WERI-Rb-1 (cell line): ENCODE measurements around the gene RAB39B.

ENCODE experiments used
- DNase-seq: peaks from one replicate; pipeline ENCODE4 v3.0.0-alpha.2; 2020
- H3K27ac ChIP-seq: fragments of 250-450 bp; sonication (Bioruptor Pico); 2 replicates; pipeline ENCODE4 v1.5.1; 2020; ENCODE audit warnings: mild to moderate bottlenecking, moderate library complexity
- H3K27me3 ChIP-seq: fragments of 250-450 bp; sonication (Bioruptor Pico); 2 replicates; pipeline ENCODE4 v1.5.1; 2021; ENCODE audit warnings: mild to moderate bottlenecking, low read depth, moderate library complexity; ENCODE audit not compliant: insufficient read depth, severe bottlenecking
- H3K36me3 ChIP-seq: fragments of 250-450 bp; sonication (Bioruptor Pico); 2 replicates; pipeline ENCODE4 v1.5.1; 2020; ENCODE audit warnings: mild to moderate bottlenecking, moderate library complexity
- H3K4me3 ChIP-seq: 2 replicates; pipeline ENCODE4 v1.5.1; 2011; ENCODE audit warnings: low read depth, mild to moderate bottlenecking, control low read depth, low read length
- H3K9me3 ChIP-seq: fragments of 250-450 bp; sonication (Bioruptor Pico); 2 replicates; pipeline ENCODE4 v1.5.1; 2021; ENCODE audit warnings: mild to moderate bottlenecking, moderate library complexity; ENCODE audit not compliant: severe bottlenecking
- TF ChIP-seq, protein P1 (sequence below): IDR thresholded peaks from 2 replicates; pipeline ENCODE4 v1.5.1; 2011; ENCODE audit warnings: low read depth, mild to moderate bottlenecking, control low read depth, inconsistent platforms, low read length

Gene RAB39B

DNA sequence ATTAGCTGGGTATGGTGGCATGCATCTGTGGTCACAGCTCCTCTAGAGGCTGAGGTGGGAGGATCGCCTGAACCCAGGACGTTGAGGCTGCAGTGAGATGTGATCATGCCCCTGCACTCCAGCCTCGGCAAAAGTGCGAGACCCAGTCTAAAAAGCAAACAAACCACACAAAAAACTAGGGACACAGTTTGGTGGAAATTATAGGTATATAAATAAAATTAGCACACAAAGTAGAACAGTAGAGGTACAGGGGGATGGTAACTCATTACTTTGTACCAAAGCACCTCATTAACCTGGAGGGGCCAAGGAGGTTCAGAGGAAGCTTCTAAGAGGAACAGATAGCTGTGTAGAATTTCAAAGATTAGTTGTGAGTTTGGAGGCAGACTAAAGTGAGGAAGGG lies 42.9 kb downstream of the RAB39B start:
- no peaks in the 10 kb centered on the region for H3K9me3 ChIP-seq
- peaks cover 47% of the 10 kb centered on the region for H3K36me3 ChIP-seq
- no peak for DNase-seq
- H3K27me3 ChIP-seq, result peaks cover 9% of the 10 kb centered on the region
- TF ChIP-seq, protein P1, sequence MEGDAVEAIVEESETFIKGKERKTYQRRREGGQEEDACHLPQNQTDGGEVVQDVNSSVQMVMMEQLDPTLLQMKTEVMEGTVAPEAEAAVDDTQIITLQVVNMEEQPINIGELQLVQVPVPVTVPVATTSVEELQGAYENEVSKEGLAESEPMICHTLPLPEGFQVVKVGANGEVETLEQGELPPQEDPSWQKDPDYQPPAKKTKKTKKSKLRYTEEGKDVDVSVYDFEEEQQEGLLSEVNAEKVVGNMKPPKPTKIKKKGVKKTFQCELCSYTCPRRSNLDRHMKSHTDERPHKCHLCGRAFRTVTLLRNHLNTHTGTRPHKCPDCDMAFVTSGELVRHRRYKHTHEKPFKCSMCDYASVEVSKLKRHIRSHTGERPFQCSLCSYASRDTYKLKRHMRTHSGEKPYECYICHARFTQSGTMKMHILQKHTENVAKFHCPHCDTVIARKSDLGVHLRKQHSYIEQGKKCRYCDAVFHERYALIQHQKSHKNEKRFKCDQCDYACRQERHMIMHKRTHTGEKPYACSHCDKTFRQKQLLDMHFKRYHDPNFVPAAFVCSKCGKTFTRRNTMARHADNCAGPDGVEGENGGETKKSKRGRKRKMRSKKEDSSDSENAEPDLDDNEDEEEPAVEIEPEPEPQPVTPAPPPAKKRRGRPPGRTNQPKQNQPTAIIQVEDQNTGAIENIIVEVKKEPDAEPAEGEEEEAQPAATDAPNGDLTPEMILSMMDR, result no peak
- H3K4me3 ChIP-seq, result no peak overlapping the region
- no peak overlapping the region for H3K27ac ChIP-seq

GRCh38 chrX:155218777-155219176 lies 45.5 kb downstream of the RAB39B start:
- Histone ChIP-seq H3K4me3 (no peak overlapping the region), H3K9me3 (no peaks in the 10 kb centered on the region), H3K27me3 (peaks cover 4% of the 10 kb centered on the region), H3K36me3 (peaks cover 35% of the 10 kb centered on the region), H3K27ac (no peak overlapping the region)
- TF ChIP-seq, protein P1, result no peak
- DNase-seq, result no peak

DNA sequence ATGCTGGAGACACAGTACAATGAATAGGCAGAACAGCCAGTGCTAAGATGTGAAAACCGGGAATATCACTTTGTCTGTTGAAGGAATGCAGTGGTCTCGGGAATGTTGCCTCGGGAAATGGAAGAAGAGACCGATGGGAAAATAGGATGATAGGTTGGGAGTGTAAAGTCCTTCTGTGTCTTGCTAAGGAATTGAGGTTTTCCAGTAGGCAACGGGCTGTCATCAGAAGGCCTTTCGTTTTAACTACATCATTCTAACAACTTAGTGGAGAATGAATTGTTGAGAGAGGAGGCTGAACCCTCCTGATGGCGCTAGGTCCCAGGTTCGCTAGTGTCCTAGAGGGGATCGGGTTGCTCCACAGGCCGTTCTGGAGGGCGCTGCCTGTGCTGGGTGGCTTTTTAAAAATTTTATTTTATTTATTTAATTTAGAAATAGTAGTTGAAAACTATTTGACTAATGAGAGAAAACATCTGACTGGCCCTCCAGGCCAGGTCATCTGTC lies 47.3 kb downstream of the RAB39B start:
- Histone ChIP-seq H3K4me3 (peak overlapping the region; percentile 92), H3K27ac (peak overlapping the region; percentile 98), H3K36me3 (peaks cover 26% of the 10 kb centered on the region), H3K9me3 (no peaks in the 10 kb centered on the region), H3K27me3 (peaks cover 4% of the 10 kb centered on the region)
- TF ChIP-seq, protein P1, result no peak
- DNase-seq, result no peak

- Histone ChIP-seq H3K27me3 (no peaks in the 10 kb centered on the region), H3K27ac (peak within 1 kb of the TSS; percentile 98), H3K9me3 (no peaks in the 10 kb centered on the region), H3K36me3 (peaks cover 19% of the 10 kb centered on the region), H3K4me3 (peak within 1 kb of the TSS; percentile 92)
- DNase-seq, result peak; percentile 98
- TF ChIP-seq, protein P1, result peak; percentile 64
These were observed 47.9 kb downstream of the RAB39B start, which contains the start of gene VBP1 for GRCh38 chrX:155216179-155216939. Gene VBP1 (plus strand): TSS chrX:155216460. CDS start chrX:155216483, 23 bp downstream.

DNA sequence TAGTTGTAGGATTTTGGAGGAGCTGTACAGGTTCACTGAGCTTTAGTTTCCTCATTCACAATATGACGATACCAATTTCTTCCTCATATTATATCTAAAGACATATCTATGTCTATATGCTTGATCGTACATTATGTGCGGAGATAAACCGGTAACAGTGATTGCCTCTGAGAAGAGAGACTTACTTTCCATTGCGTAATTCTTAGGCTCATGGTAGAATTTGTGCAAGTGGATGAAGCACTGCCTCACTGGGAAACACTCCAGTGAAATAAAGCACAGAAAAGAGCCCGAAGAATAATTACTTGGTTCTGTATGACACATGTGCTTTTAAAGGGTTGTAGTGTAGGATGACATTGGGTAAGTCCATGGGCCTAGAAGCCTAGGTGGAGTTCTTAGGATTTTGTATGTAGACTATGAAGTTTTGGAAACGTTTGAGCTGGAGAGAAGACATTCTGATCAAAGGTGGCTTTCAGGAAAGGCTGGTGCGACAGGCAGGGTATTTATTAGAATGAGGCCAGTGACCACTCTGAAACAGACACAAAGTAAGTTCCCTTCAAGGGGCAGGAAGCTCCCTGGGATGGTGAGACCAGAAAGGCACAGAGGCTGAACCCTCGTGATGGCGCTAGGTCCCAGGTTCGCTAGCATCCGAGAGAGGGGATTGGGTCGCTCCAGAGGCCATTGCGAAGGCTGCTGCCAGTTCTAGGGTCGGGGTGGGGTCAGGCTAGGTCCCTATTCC lies 48.7 kb downstream of the RAB39B start:
- no peaks in the 10 kb centered on the region for H3K27me3 ChIP-seq
- H3K9me3 ChIP-seq, result no peaks in the 10 kb centered on the region
- H3K27ac ChIP-seq, result peak overlapping the region; percentile 98
- DNase-seq, result no peak
- peaks cover 12% of the 10 kb centered on the region for H3K36me3 ChIP-seq
- H3K4me3 ChIP-seq, result peak overlapping the region; percentile 92
- TF ChIP-seq, protein P1, result no peak
